Hepatocyte (in vitro differentiated cells): ENCODE measurements around the gene MED15. TPM values are rescaled to one million over a fixed set of nuclear protein-coding genes. Genes with fewer than 3 reads are reported as not detected.

Experiments
- DNase-seq: peaks from one replicate; pipeline ENCODE4 v3.0.0-alpha.2; 2016; ENCODE audit warnings: low spot score
- H2AFZ ChIP-seq: fragments of 200-600 bp; sonication (generic); 2 replicates; pipeline ENCODE4 v1.6.0; 2016; ENCODE audit warnings: antibody characterized with exemption, mild to moderate bottlenecking
- H3K27ac ChIP-seq: fragments of 200-600 bp; sonication (generic); 2 replicates; pipeline ENCODE4 v1.5.1; 2016; ENCODE audit warnings: mild to moderate bottlenecking
- H3K27me3 ChIP-seq: fragments of 200-600 bp; sonication (generic); 2 replicates; pipeline ENCODE4 v1.6.1; 2016
- H3K36me3 ChIP-seq: fragments of 200-600 bp; sonication (generic); replicated peaks from 2 replicates; pipeline ENCODE4 v1.5.1; 2016; ENCODE audit warnings: low read depth; ENCODE audit not compliant: insufficient read depth
- H3K4me1 ChIP-seq: fragments of 200-600 bp; sonication (generic); 2 replicates; pipeline ENCODE4 v1.5.1; 2016; ENCODE audit warnings: mild to moderate bottlenecking, moderate library complexity; ENCODE audit not compliant: insufficient read depth
- H3K4me2 ChIP-seq: fragments of 200-600 bp; sonication (generic); 2 replicates; pipeline ENCODE4 v1.6.0; 2016
- H3K4me3 ChIP-seq: fragments of 200-600 bp; sonication (generic); 2 replicates; pipeline ENCODE4 v1.5.1; 2016; ENCODE audit warnings: mild to moderate bottlenecking
- H3K79me2 ChIP-seq: fragments of 200-600 bp; sonication (generic); 2 replicates; pipeline ENCODE4 v1.6.0; 2017; ENCODE audit warnings: mild to moderate bottlenecking
- H3K9me2 ChIP-seq: fragments of 200-600 bp; sonication (generic); replicated peaks from 2 replicates; pipeline ENCODE4 v1.6.0; 2017; ENCODE audit warnings: mild to moderate bottlenecking; ENCODE audit not compliant: insufficient read depth
- H3K9me3 ChIP-seq: fragments of 200-600 bp; sonication (generic); 2 replicates; pipeline ENCODE4 v1.5.1; 2016; ENCODE audit warnings: low read depth, mild to moderate bottlenecking
- H4K20me1 ChIP-seq: fragments of 200-600 bp; sonication (generic); 2 replicates; pipeline ENCODE4 v1.6.0; 2016; ENCODE audit warnings: mild to moderate bottlenecking; ENCODE audit not compliant: insufficient read depth, poor library complexity, severe bottlenecking
- EZH2 ChIP-seq: fragments of 200-600 bp; sonication (generic); IDR thresholded peaks from 2 replicates; pipeline ENCODE4 v1.6.1; 2016; ENCODE audit warnings: antibody characterized with exemption, mild to moderate bottlenecking, borderline replicate concordance
- EZH2phosphoT487 ChIP-seq: fragments of 200-600 bp; sonication (generic); IDR thresholded peaks from one replicate; pipeline ENCODE4 v1.6.1; 2018; ENCODE audit warnings: antibody characterized with exemption, mild to moderate bottlenecking, low read depth, moderate library complexity; ENCODE audit not compliant: unreplicated experiment, severe bottlenecking
- WGBS: methylation state at CpG from one replicate; pipeline ENCODE4 v1.1.6; 2016; ENCODE audit warnings: low lambda C conversion rate; ENCODE audit errors: missing lambda C conversion rate; 5-methylcytosine and 5-hydroxymethylcytosine counted together
- polyA plus RNA-seq: library from polyadenylated mRNA; unstranded; fragments of >200 nt; fragmentation: Nextera tagmentation; extraction: Ambion mirVana; gene quantifications from 2 replicates; pipeline ENCODE4 v1.2.1, GENCODE V29; 2016
- total RNA-seq: library from RNA; depleted of rRNA; stranded (reverse); fragments of >200 nt; gene quantifications from 2 replicates; pipeline ENCODE4 v1.2.3, GENCODE V29; 2014
- TF ChIP-seq, protein P1 (sequence below): fragments of 200-600 bp; sonication (generic); IDR thresholded peaks from 2 replicates; pipeline ENCODE4 v1.5.1; 2016; ENCODE audit warnings: antibody characterized with exemption, mild to moderate bottlenecking; ENCODE audit not compliant: poor library complexity

Gene MED15
- total and polyA plus RNA-seq, 2 experiments from 2014 or later: 31.5 to 53.1 TPM

DNA sequence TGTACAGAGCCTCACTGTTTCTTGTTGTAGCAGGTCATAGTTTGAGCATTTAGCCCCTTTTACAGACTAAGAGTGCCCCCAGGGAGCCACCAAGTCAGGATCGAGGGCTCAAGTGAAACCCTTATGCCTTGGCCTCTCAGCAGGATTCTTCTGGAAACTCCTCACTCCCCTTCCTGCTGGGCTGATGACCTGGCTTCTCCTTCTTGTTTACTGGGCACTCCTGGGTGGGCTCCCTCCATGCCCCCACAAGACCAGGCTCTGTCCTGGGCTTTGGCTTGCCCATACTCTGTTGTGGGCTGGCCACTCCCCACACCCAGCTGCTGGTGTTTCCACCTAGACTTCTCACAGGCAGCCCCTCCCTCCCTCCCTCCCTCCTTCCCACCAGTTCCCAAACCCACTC is 69.6 kb downstream of the MED15 start:
- TF ChIP-seq EZH2phosphoT487 (no peak), EZH2 (no peak)
- TF ChIP-seq, protein P1, sequence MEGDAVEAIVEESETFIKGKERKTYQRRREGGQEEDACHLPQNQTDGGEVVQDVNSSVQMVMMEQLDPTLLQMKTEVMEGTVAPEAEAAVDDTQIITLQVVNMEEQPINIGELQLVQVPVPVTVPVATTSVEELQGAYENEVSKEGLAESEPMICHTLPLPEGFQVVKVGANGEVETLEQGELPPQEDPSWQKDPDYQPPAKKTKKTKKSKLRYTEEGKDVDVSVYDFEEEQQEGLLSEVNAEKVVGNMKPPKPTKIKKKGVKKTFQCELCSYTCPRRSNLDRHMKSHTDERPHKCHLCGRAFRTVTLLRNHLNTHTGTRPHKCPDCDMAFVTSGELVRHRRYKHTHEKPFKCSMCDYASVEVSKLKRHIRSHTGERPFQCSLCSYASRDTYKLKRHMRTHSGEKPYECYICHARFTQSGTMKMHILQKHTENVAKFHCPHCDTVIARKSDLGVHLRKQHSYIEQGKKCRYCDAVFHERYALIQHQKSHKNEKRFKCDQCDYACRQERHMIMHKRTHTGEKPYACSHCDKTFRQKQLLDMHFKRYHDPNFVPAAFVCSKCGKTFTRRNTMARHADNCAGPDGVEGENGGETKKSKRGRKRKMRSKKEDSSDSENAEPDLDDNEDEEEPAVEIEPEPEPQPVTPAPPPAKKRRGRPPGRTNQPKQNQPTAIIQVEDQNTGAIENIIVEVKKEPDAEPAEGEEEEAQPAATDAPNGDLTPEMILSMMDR: no peak
- WGBS: 100% methylated on average over 1 of the region's 1 CpG
- no peak overlapping the region for H3K4me2 ChIP-seq
- no peak overlapping the region for H3K4me3 ChIP-seq
- no peak for DNase-seq
- no peaks in the 10 kb centered on the region for H3K27me3 ChIP-seq
- H3K9me3 ChIP-seq: no peaks in the 10 kb centered on the region
- H3K9me2 ChIP-seq: no peaks in the 10 kb centered on the region
- H3K27ac ChIP-seq: no peak overlapping the region
- H3K4me1 ChIP-seq: no peaks in the 10 kb centered on the region
- H3K36me3 ChIP-seq: no peaks in the 10 kb centered on the region
- H3K79me2 ChIP-seq: peaks cover 17% of the 10 kb centered on the region
- no peak overlapping the region for H2AFZ ChIP-seq
- no peaks in the 10 kb centered on the region for H4K20me1 ChIP-seq

DNA sequence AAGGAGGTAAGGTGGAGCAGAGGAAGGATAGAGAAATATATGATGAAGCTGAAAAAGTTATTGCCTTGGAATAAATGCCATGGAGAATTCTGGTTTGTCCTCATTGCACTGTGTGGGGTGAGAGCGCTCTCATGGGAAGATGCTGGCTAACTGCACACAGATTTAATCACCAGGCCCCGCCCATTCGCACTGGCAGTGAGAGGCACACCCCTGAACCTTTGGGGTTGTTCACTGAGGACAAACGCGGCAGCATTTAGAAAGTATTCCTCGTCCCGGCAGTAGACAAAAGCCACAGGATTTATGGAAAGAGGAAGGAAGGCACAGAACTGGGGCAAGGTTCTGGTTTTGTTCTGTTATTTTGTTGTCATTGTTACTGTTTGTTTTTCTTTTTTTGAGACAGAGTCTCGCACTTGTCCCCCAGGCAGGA is 70.2 kb downstream of the MED15 start:
- Histone ChIP-seq H3K36me3 (no peaks in the 10 kb centered on the region), H3K4me1 (no peaks in the 10 kb centered on the region), H3K9me2 (no peaks in the 10 kb centered on the region), H3K27ac (no peak overlapping the region), H3K79me2 (peaks cover 13% of the 10 kb centered on the region), H3K9me3 (no peaks in the 10 kb centered on the region), H3K27me3 (no peaks in the 10 kb centered on the region), H4K20me1 (no peaks in the 10 kb centered on the region), H3K4me2 (no peak overlapping the region), H3K4me3 (no peak overlapping the region), H2AFZ (no peak overlapping the region)
- DNase-seq: no peak
- over 99% methylated on average over 8 of the region's 8 CpGs for WGBS
- TF ChIP-seq EZH2phosphoT487: no peak

DNA sequence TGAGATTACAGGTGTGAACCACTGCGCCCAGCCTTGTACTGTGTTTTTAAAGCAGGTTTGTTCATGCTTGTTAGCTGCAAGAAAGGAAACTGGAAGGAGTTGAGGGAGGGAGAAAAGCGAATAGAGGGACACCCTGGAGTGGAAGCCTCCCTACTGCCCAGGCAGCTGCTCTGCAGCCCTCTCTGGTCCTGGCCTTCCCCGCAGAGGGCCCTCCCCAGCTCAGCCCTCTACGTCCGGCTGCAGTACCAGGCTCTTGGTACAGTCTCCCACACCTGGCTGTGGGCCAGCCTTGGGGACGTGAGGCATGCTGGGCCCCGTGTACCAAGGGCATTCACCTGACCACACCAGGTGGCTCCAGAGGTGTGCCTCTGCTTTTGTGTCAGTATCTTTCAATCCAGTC is 70.8 kb downstream of the MED15 start:
- Histone ChIP-seq H3K4me3 (no peak overlapping the region), H3K9me3 (no peaks in the 10 kb centered on the region), H3K9me2 (no peaks in the 10 kb centered on the region), H3K27ac (no peak overlapping the region), H3K36me3 (no peaks in the 10 kb centered on the region), H3K27me3 (no peaks in the 10 kb centered on the region), H2AFZ (no peak overlapping the region), H3K4me1 (no peaks in the 10 kb centered on the region), H3K79me2 (peaks cover 13% of the 10 kb centered on the region), H4K20me1 (no peaks in the 10 kb centered on the region), H3K4me2 (no peak overlapping the region)
- TF ChIP-seq, protein P1: no peak
- TF ChIP-seq EZH2 (no peak), EZH2phosphoT487 (no peak)
- WGBS: 87% methylated on average over 6 of the region's 7 CpGs
- no peak for DNase-seq

DNA sequence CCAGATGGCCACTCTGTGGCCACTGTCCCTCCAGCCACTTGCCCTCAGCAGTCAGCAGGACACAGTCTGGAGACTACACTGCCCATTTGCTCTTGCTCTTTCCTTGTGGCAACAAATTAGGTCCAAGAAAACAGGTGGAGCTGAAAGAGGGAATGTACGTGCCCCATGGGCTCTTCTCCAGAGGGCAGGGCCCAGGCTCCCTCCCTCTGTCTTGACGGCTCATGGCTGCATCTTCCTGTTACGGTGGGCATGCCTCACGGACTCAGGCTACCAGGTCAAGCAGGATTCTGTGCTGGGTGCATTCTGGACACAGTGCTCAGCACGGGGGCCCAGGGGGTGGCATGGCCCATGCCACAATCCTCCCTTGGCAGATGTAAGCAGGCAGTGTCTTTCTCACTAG is 71.3 kb downstream of the MED15 start:
- H3K79me2 ChIP-seq: peaks cover 13% of the 10 kb centered on the region
- WGBS: 91% methylated on average over 5 of the region's 5 CpGs

More for the DNA sequence above, 71.3 kb downstream of the MED15 start:
- Histone ChIP-seq H3K4me3 (no peak overlapping the region), H3K27ac (no peak overlapping the region), H3K4me2 (no peak overlapping the region), H3K9me3 (no peaks in the 10 kb centered on the region), H3K4me1 (no peaks in the 10 kb centered on the region), H3K36me3 (no peaks in the 10 kb centered on the region), H2AFZ (no peak overlapping the region), H3K9me2 (no peaks in the 10 kb centered on the region), H3K27me3 (no peaks in the 10 kb centered on the region), H4K20me1 (no peaks in the 10 kb centered on the region)
- no peak for DNase-seq
- TF ChIP-seq EZH2: no peak
- TF ChIP-seq EZH2phosphoT487: no peak
- TF ChIP-seq, protein P1: no peak
